DOHH2 (cell line): ENCODE data around the gene CLCN3.

Source experiments
- H3F3A ChIP-seq: fragments of 200-600 bp; sonication (generic), shearing (Covaris generic); 2 replicates; pipeline ENCODE4 v1.6.0; 2016; ENCODE audit warnings: antibody characterized with exemption, mild to moderate bottlenecking; ENCODE audit not compliant: control insufficient read depth, insufficient read depth
- H3K27ac ChIP-seq: fragments of 200-600 bp; sonication (generic); 2 replicates; pipeline ENCODE4 v1.5.1; 2014; ENCODE audit warnings: low read depth, mild to moderate bottlenecking, low read length, moderate library complexity
- H3K27me3 ChIP-seq: fragments of 200-600 bp; sonication (generic); 2 replicates; pipeline ENCODE4 v1.6.1; 2014; ENCODE audit warnings: mild to moderate bottlenecking, low read length, mixed read lengths; ENCODE audit not compliant: control insufficient read depth
- H3K36me3 ChIP-seq: fragments of 200-600 bp; sonication (generic); 2 replicates; pipeline ENCODE4 v1.6.1; 2014; ENCODE audit warnings: mild to moderate bottlenecking, low read length, moderate library complexity, mixed read lengths; ENCODE audit not compliant: control insufficient read depth
- H3K4me1 ChIP-seq: fragments of 200-600 bp; sonication (generic); 2 replicates; pipeline ENCODE4 v1.6.1; 2014; ENCODE audit warnings: mild to moderate bottlenecking, low read length, mixed read lengths; ENCODE audit not compliant: control insufficient read depth
- H3K4me2 ChIP-seq: fragments of 200-600 bp; sonication (generic); 2 replicates; pipeline ENCODE4 v1.6.0; 2014; ENCODE audit warnings: mild to moderate bottlenecking, low read length, moderate library complexity
- H3K4me3 ChIP-seq: fragments of 200-600 bp; sonication (generic); 2 replicates; pipeline ENCODE4 v1.5.1; 2014; ENCODE audit warnings: mild to moderate bottlenecking, low read length, mixed read lengths
- H3K79me2 ChIP-seq: fragments of 200-600 bp; sonication (generic); 2 replicates; pipeline ENCODE4 v1.6.1; 2014; ENCODE audit warnings: mild to moderate bottlenecking, low read length, mixed read lengths; ENCODE audit not compliant: control insufficient read depth
- H3K9me2 ChIP-seq: fragments of 200-600 bp; sonication (generic); replicated peaks from 2 replicates; pipeline ENCODE4 v1.6.1; 2014; ENCODE audit warnings: mild to moderate bottlenecking, low read length, mixed read lengths; ENCODE audit not compliant: control insufficient read depth
- H3K9me3 ChIP-seq: fragments of 200-600 bp; sonication (generic); 2 replicates; pipeline ENCODE4 v1.6.1; 2014; ENCODE audit warnings: antibody characterized with exemption, low read length, mixed read lengths; ENCODE audit not compliant: control insufficient read depth, insufficient read depth
- H4K20me1 ChIP-seq: fragments of 200-600 bp; sonication (generic); 2 replicates; pipeline ENCODE4 v1.6.0; 2014; ENCODE audit warnings: low read depth, mild to moderate bottlenecking, antibody characterized with exemption, low read length, moderate library complexity; ENCODE audit not compliant: control insufficient read depth, insufficient read depth
- CTCF ChIP-seq: fragments of 200-600 bp; sonication (generic); IDR thresholded peaks from one replicate; pipeline ENCODE4 v1.5.1; 2014; ENCODE audit warnings: antibody characterized with exemption, mild to moderate bottlenecking, low read depth, low read length; ENCODE audit not compliant: poor library complexity, severe bottlenecking
- EZH2phosphoT487 ChIP-seq: fragments of 200-600 bp; sonication (generic); IDR thresholded peaks from 2 replicates; pipeline ENCODE4 v1.6.1; 2017; ENCODE audit warnings: borderline replicate concordance, mild to moderate bottlenecking, antibody characterized with exemption, low read length, moderate library complexity, mixed read lengths

CLCN3 gene

GRCh38 chr4:169594560-169595195 lies 25.7 kb upstream of the CLCN3 start:
- Histone ChIP-seq H3K27me3 (no peaks in the 10 kb centered on the region), H3F3A (no peaks in the 10 kb centered on the region), H4K20me1 (no peaks in the 10 kb centered on the region), H3K9me2 (no peaks in the 10 kb centered on the region), H3K27ac (no peak overlapping the region), H3K79me2 (no peaks in the 10 kb centered on the region), H3K9me3 (no peaks in the 10 kb centered on the region), H3K4me1 (no peaks in the 10 kb centered on the region), H3K4me3 (no peak overlapping the region), H3K4me2 (no peak overlapping the region), H3K36me3 (no peaks in the 10 kb centered on the region)
- no peak for TF ChIP-seq CTCF

GRCh38 chr4:169601016-169601771 lies 19.2 kb upstream of the CLCN3 start:
- peaks cover 14% of the 10 kb centered on the region for H3K79me2 ChIP-seq
- H3K27ac ChIP-seq: 0 out of 2 replicates have a peak overlapping the region, but pooled peaks have one; percentile 8
- no peaks in the 10 kb centered on the region for H4K20me1 ChIP-seq
- peak overlapping the region; percentile 18; the same call in 1 of the 2 replicates for H3K4me3 ChIP-seq
- no peaks in the 10 kb centered on the region for H3K9me3 ChIP-seq
- peak overlapping the region; percentile 50 for H3K4me2 ChIP-seq
- no peaks in the 10 kb centered on the region for H3K9me2 ChIP-seq
- peaks cover 19% of the 10 kb centered on the region for H3K4me1 ChIP-seq
- TF ChIP-seq EZH2phosphoT487 (no peak), CTCF (no peak)
- H3F3A ChIP-seq: no peaks in the 10 kb centered on the region
- H3K36me3 ChIP-seq: peaks cover 11% of the 10 kb centered on the region; the same call in 1 of the 2 replicates
- H3K27me3 ChIP-seq: no peaks in the 10 kb centered on the region

GRCh38 chr4:169603312-169603711 lies 17.1 kb upstream of the CLCN3 start:
- H3K79me2 ChIP-seq: peaks cover 24% of the 10 kb centered on the region
- H3K4me3 ChIP-seq: no peak overlapping the region
- no peaks in the 10 kb centered on the region for H3K27me3 ChIP-seq
- H4K20me1 ChIP-seq: no peaks in the 10 kb centered on the region
- peaks cover 19% of the 10 kb centered on the region for H3K4me1 ChIP-seq
- TF ChIP-seq EZH2phosphoT487 (no peak), CTCF (no peak)
- no peaks in the 10 kb centered on the region for H3K9me2 ChIP-seq
- H3F3A ChIP-seq: no peaks in the 10 kb centered on the region
- no peak overlapping the region for H3K27ac ChIP-seq
- no peak overlapping the region for H3K4me2 ChIP-seq
- H3K36me3 ChIP-seq: peaks cover 11% of the 10 kb centered on the region; the same call in 1 of the 2 replicates
- no peaks in the 10 kb centered on the region for H3K9me3 ChIP-seq
